ENCODE data around the gene PIK3R6. TPM values are rescaled to one million over a fixed set of nuclear protein-coding genes. Genes with fewer than 3 reads are reported as not detected.

PIK3R6 gene
- total RNA-seq, 1 experiment from 2014 or later, result not detected

- Histone ChIP-seq H3K18ac (ENCODE audit: insufficient read length, low read depth, low read length) (no peak overlapping the region), H2AK5ac (ENCODE audit: insufficient read length, low read length) (no peak overlapping the region), H2BK5ac (ENCODE audit: insufficient read length, low read length) (no peak overlapping the region), H3K4me1 (ENCODE audit: insufficient read depth, low read length) (peaks cover 3% of the 10 kb centered on the region; the same call in 1 of the 2 replicates), H3K23me2 (ENCODE audit: insufficient read length, low read depth, low read length, poor library complexity, severe bottlenecking) (no peaks in the 10 kb centered on the region), H3K79me1 (ENCODE audit: insufficient read depth, low read depth, low read length, poor library complexity, severe bottlenecking) (no peaks in the 10 kb centered on the region), H2BK15ac (ENCODE audit: low read depth, low read length) (no peak overlapping the region), H2BK120ac (ENCODE audit: low read depth, low read length, poor library complexity, severe bottlenecking) (no peak overlapping the region), H4K91ac (ENCODE audit: insufficient read length, low read depth, low read length) (no peak overlapping the region), H3K14ac (ENCODE audit: insufficient read depth, low read length) (no peak overlapping the region), H3K9me3 (ENCODE audit: control insufficient read depth, low read depth, low read length) (no peaks in the 10 kb centered on the region), H3K23ac (ENCODE audit: insufficient read length, low read depth, low read length) (no peak overlapping the region), H2AFZ (ENCODE audit: low read length) (no peak overlapping the region), H3T11ph (ENCODE audit: low read length) (no peak overlapping the region), H3K4ac (ENCODE audit: low read depth, low read length) (no peak overlapping the region), H4K20me1 (ENCODE audit: control insufficient read depth, insufficient read depth, insufficient read length) (no peaks in the 10 kb centered on the region), H2BK20ac (ENCODE audit: low read depth, low read length, poor library complexity, severe bottlenecking) (no peak overlapping the region), H3K79me2 (ENCODE audit: insufficient read depth, low read length) (no peaks in the 10 kb centered on the region), H4K5ac (ENCODE audit: insufficient read length, low read depth, low read length) (no peak overlapping the region), H3K27ac (ENCODE audit: insufficient read length, low read depth, low read length) (no peak overlapping the region), H4K8ac (replicated peaks; ENCODE audit: insufficient read length, low read depth, low read length) (no peak overlapping the region), H3K9ac (ENCODE audit: extremely low read depth, insufficient read length, low read length) (no peak overlapping the region), H3K56ac (ENCODE audit: insufficient read length, low read depth, low read length) (no peak overlapping the region), H3K27me3 (ENCODE audit: insufficient read depth, low read length) (no peaks in the 10 kb centered on the region), H2BK12ac (ENCODE audit: insufficient read length, low read depth, low read length) (no peak overlapping the region), H3K4me2 (ENCODE audit: insufficient read depth, insufficient read length, low read length) (no peak overlapping the region)
- WGBS (ENCODE audit: extremely low coverage, insufficient read length, low lambda C conversion rate), result no CpG with 5 or more reads among the region's 7 CpGs
- no peak for DNase-seq
- H3K4me1 Mint-ChIP-seq, result peaks cover 14 to 15% of the 10 kb centered on the region in 2 experiments
- peaks cover 3% of the 10 kb centered on the region; the same call in 1 of the 2 replicates for H3K27me3 Mint-ChIP-seq (ENCODE audit: low read depth)
- H3K4me3 Mint-ChIP-seq, result no peak overlapping the region
- no peak for TF ChIP-seq CTCF (conservative IDR thresholded peaks at IDR 0.05)
- H3K36me3 Mint-ChIP-seq (ENCODE audit: insufficient read depth in 1 of 3, low read depth in 3 of 3), result no peaks in the 10 kb centered on the region; a peak in 1 of 7 replicates
- H3K27ac Mint-ChIP-seq, result no peak overlapping the region
- no peaks in the 10 kb centered on the region for H3K9me3 Mint-ChIP-seq
Measured at GRCh38 chr17:8905331-8905730, 37.9 kb upstream of the PIK3R6 start.
